Smooth muscle cell of the brain vasculature (primary cell): ENCODE data around the gene ZBTB7C.

ENCODE experiments used
- DNase-seq: peaks from one replicate; pipeline ENCODE4 v3.0.0-alpha.2; 2012; ENCODE audit warnings: low read depth, low spot score

Gene ZBTB7C

DNA sequence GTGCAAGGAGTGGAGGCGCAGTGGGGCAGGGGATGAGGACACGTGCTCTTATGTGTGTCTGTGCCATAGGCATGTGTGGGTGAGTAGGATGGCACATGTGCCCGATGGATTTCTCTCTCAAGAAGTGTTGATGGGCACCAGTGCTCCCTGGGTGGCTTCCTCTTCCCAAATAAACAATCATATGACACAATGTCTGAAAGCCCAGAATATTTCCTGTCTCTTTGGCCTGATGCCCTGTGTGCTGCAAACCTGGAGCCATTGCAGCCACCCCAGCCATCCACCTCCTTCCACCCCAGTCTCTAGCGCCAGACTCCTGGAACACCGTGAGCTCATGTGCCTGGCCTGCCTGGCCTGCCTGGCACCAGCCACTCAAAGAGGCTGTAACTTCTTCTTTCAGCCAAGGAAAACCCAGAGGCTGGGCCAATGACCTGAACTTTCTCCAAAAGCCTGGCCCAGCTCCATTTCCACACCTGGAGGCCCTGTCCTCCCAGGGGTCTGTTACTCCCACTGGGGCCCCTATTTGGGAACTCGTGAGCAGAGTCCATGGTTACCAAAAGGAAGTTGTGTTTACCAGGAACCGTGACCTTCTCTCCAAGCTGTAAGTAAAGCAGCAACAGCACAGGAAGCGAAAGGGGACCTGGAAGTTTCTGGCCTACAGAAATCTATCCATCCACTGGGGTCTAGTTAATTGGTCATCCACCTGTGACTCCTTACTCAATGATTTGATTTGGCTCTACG, 9.5 kb upstream of the ZBTB7C start:
- DNase-seq = no peak

DNA sequence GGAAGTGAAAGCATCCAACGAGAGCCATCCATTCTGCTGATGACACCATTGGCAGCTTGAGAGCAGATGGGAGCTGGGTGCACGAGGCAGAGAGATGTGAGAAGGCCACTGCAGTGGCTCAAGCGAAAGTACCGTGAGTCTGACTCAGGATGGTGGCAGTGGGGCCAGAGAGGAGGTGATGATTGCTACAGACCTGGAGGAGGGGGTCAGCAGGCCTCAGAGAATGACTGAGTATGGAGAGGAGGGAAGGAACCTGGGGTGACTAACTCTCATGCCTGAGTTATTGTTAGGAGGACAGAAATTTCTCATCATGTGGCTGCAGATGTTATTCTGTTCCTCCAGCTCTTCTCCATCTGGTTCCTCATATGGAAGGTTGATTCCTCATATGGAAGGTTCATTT, 8.8 kb upstream of the ZBTB7C start:
- DNase-seq = no peak

GRCh38 chr18:48413342-48413741, 4.2 kb upstream of the ZBTB7C start:
- no peak for DNase-seq

GRCh38 chr18:48412339-48412929, 3.3 kb upstream of the ZBTB7C start:
- no peak for DNase-seq

- peak; percentile 23 for DNase-seq
Observed at GRCh38 chr18:48410095-48410920, 1.1 kb upstream of the ZBTB7C start.

- no peak for DNase-seq
Observed at GRCh38 chr18:48409591-48410094, 460 bp upstream of the ZBTB7C start.

- DNase-seq = no peak
Observed at GRCh38 chr18:48408111-48408726, 964 bp downstream of the ZBTB7C start.

- no peak for DNase-seq
Observed at GRCh38 chr18:48407358-48407757, 1.8 kb downstream of the ZBTB7C start.

GRCh38 chr18:48405978-48406377, 3.2 kb downstream of the ZBTB7C start:
- DNase-seq = no peak

GRCh38 chr18:48404716-48405507, 4.3 kb downstream of the ZBTB7C start:
- no peak for DNase-seq

DNA sequence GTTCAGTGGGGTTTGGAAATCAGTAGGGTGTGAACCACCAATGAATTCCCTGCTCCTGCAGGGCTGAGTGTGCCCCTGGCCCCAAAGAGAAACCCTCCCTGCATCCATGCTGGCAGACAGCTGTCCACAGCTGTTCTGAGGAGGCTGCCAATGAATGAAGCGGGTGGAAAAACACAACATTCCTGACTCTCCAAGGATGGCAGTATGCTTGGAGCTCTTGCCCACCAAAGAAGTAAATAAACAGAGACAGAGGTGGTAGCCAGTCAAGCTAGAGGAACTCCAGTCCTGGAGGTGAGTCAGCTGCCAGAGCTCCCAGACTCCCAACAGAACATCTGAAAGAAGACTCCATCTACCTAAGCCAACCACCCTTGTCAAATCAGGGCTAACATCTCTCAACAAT, 6.2 kb downstream of the ZBTB7C start:
- no peak for DNase-seq

DNA sequence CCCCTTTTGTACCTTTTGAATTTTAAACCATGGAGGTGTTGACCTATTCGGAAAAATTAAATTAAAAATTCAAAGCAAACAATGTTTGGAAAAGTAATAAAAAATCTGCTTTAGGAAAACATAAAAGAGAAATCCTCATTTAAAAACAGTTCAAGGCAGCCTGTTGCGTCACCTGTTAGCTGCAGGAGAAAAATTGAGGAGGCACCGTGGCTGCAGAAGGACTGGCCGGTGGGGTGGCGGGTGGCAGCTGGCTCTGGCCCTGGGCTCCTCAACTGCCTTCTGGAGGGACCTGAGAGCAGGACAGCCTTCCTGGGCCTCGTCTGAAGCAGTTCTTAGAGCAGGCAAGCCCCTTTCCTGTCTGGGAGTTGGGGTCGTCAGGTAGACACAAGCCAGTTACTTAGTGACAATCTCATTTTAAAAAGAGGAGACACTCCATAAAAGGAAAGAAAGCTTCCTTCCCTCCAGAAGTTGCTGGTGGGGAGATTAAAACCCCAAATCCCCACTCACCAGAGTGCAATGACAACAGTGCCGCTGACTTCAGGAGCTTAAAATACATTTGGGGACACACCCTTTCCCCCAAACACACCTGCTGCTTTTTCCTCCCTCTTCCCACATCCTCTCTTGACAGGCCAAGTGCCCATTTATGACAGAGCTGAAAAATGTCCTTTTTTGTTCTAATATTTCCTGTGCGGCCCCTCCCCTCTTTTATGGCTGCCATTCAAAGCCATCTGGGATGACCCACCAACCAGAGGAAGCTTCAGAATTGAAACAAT, 9.7 kb downstream of the ZBTB7C start:
- no peak for DNase-seq

GRCh38 chr18:48398074-48398473, 11.1 kb downstream of the ZBTB7C start:
- no peak for DNase-seq

DNA sequence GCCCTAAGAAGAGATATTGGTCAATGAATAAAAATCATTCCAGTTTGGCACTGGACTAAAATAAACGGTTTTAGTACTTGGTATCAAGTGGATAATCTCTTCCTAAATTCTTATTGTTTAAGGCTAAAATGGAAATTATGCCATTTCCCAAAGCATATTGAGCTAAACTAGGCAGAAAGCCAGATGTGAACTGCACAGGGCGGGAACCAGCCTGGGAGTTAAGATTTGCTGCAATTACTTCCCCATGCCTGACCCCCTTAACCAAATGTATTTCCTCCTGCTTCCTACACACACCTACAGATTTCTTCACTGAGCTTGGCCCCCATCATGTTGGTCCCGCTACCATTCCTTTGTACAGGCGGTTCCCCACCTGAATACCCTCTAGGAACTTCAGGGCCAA, 12.2 kb downstream of the ZBTB7C start:
- no peak for DNase-seq

DNA sequence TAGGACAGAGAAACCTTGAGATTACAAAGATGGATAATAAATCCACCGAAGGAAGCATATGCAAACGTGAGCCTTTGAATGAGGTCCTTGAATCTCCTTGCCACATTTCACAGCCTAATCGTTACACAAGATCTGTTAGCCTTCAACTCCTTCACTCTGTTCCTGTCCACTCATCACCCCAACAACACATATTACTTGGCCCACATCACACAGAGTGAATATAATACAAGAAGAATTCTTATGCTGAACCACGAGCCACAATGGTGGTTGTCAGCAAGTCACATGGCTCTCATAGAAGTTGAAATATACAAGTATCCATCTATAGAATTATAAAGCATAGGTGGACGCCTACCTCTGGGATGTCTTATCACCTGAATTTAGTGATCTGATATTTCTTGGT, 12.6 kb downstream of the ZBTB7C start:
- no peak for DNase-seq

GRCh38 chr18:48395646-48396045, 13.5 kb downstream of the ZBTB7C start:
- DNase-seq = no peak

GRCh38 chr18:48394176-48394575, 15.0 kb downstream of the ZBTB7C start:
- no peak for DNase-seq

GRCh38 chr18:48393776-48394175, 15.4 kb downstream of the ZBTB7C start:
- DNase-seq = no peak

- DNase-seq = no peak
Observed at GRCh38 chr18:48393170-48393569, 16.0 kb downstream of the ZBTB7C start.

DNA sequence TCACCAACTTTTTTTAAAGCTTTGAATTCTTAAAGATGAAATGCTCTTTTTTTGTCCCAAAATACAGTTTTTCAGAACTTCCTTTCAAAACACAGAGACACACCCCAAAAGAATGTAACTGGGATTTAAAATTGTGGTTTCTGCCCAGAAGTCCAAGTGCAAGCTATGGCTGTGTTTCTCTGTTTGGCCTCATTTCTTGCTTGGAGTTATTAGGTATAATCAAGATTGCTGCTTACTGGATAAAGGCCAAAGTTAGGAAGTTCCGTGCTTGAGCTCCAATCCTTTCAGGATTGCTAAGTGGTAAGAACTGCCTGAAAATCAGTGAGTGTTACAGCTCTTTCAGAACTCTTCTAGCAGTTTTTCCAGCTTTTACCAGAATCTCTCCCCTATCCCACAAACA, 16.9 kb downstream of the ZBTB7C start:
- no peak for DNase-seq
